Keratinocyte (primary cell): ENCODE data around the gene PLXNA1. TPM values are rescaled to one million over a fixed set of nuclear protein-coding genes. Genes with fewer than 3 reads are reported as not detected.

Experiments
- DNase-seq: peaks from one replicate; pipeline ENCODE4 v3.0.0-alpha.2; 2011; ENCODE audit warnings: low read depth, missing footprints, low spot score
- FAIRE-seq: peaks from 2 replicates; lab custom pipeline; 2011; peaks lifted over from hg19 to GRCh38; lab: Jason Lieb, UNC
- H2AFZ ChIP-seq: 2 replicates; pipeline ENCODE4 v1.6.0; 2012; ENCODE audit warnings: low read length, control low read depth, inconsistent platforms; ENCODE audit not compliant: control insufficient read depth
- H3K27ac ChIP-seq: 2 replicates; pipeline ENCODE4 v1.5.1; 2011; ENCODE audit warnings: low read length; ENCODE audit not compliant: control insufficient read depth, insufficient read depth
- H3K27me3 ChIP-seq: 3 replicates; pipeline ENCODE4 v1.6.0; 2011; ENCODE audit warnings: low read length; ENCODE audit not compliant: control insufficient read depth, insufficient read depth; ENCODE audit errors: extremely low read depth
- H3K36me3 ChIP-seq, 2 experiments: 2 replicates in 1 of 2; 3 replicates in 1 of 2; pipeline ENCODE4 v1.5.1; 2011; ENCODE audit warnings: low read length in 2 of 2, mild to moderate bottlenecking in 1 of 2; ENCODE audit not compliant: control insufficient read depth in 2 of 2, insufficient read depth in 2 of 2; ENCODE audit errors: extremely low read depth in 1 of 2
- H3K4me1 ChIP-seq: 3 replicates; pipeline ENCODE4 v1.5.1; 2011; ENCODE audit warnings: low read length; ENCODE audit not compliant: control insufficient read depth, insufficient read depth; ENCODE audit errors: extremely low read depth
- H3K4me2 ChIP-seq: 3 replicates; pipeline ENCODE4 v1.6.0; 2011; ENCODE audit warnings: low read depth, low read length; ENCODE audit not compliant: control insufficient read depth, insufficient read depth; ENCODE audit errors: extremely low read depth
- H3K4me3 ChIP-seq, 3 experiments: fragments of 200-600 bp in 1 of 3; sonication (generic) in 1 of 3; 2 replicates in 2 of 3; 3 replicates in 1 of 3; pipeline ENCODE4 v1.5.1; 2011 to 2016; ENCODE audit warnings: low read length in 3 of 3, mild to moderate bottlenecking in 3 of 3, control low read depth in 2 of 3, inconsistent platforms in 1 of 3, low read depth in 1 of 3, mixed read lengths in 1 of 3, mixed run types in 1 of 3, moderate library complexity in 1 of 3; ENCODE audit not compliant: control insufficient read depth in 2 of 3, insufficient read depth in 2 of 3; ENCODE audit errors: extremely low read depth in 1 of 3
- H3K79me2 ChIP-seq: 2 replicates; pipeline ENCODE4 v1.6.0; 2012; ENCODE audit warnings: low read length; ENCODE audit not compliant: control insufficient read depth, insufficient read depth
- H3K9ac ChIP-seq: 3 replicates; pipeline ENCODE4 v1.6.0; 2011; ENCODE audit warnings: low read length; ENCODE audit not compliant: control insufficient read depth, insufficient read depth; ENCODE audit errors: extremely low read depth
- H3K9me1 ChIP-seq: 3 replicates; pipeline ENCODE4 v1.6.0; 2011; ENCODE audit warnings: low read length; ENCODE audit not compliant: control insufficient read depth, insufficient read depth; ENCODE audit errors: extremely low read depth
- H3K9me3 ChIP-seq: 2 replicates; pipeline ENCODE4 v1.5.1; 2012; ENCODE audit warnings: low read depth, low read length; ENCODE audit not compliant: control insufficient read depth
- H4K20me1 ChIP-seq: 3 replicates; pipeline ENCODE4 v1.6.0; 2011; ENCODE audit warnings: low read length; ENCODE audit not compliant: control insufficient read depth, insufficient read depth; ENCODE audit errors: extremely low read depth
- EZH2 ChIP-seq: IDR thresholded peaks from one replicate; pipeline ENCODE4 v1.6.1; 2012; ENCODE audit warnings: inconsistent platforms, mild to moderate bottlenecking, low read length, moderate library complexity
- dilution Hi-C: fragments of 300-500 bp; cut with MboI; formaldehyde crosslinking; loops from one replicate; pipeline ENCODE4 v1.7.0; 2020; ENCODE audit warnings: low sequenced_read_pairs; ENCODE audit not compliant: extremely low pct_ligation_motif_present
- polyA plus RNA-seq, 5 experiments: library from polyadenylated mRNA; depleted of rRNA in 3 of 5; stranded (reverse) in 3 of 5; stranded (forward) in 1 of 5; unstranded in 1 of 5; fragments of >200 nt; gene quantifications; 1 replicate in 1 of 5; 2 replicates in 3 of 5; 3 replicates in 1 of 5; pipeline versions ENCODE4 v1.2.1 to v1.2.3, GENCODE V29; 2011 to 2012; ENCODE audit warnings: missing spikeins in 2 of 5, low read depth in 1 of 5, low replicate concordance in 1 of 5
- TF ChIP-seq, protein P1 (sequence below), 3 experiments: IDR thresholded peaks in 1 of 3; conservative IDR thresholded peaks in 1 of 3; optimal IDR thresholded peaks in 1 of 3; 2 replicates in 2 of 3; 3 replicates in 1 of 3; pipeline versions ENCODE3 to v1.5.1; 2011; ENCODE audit warnings: low read length in 3 of 3, mild to moderate bottlenecking in 3 of 3, moderate library complexity in 2 of 3, control low read depth in 1 of 3, inconsistent platforms in 1 of 3; ENCODE audit not compliant: insufficient read depth in 2 of 3; ENCODE audit errors: extremely low read depth in 1 of 3

PLXNA1 gene
- polyA plus RNA-seq, 1 donor (not counting 4 experiments of a cell fraction or from before 2014, with no cell fraction given) = 38.4 TPM

DNA sequence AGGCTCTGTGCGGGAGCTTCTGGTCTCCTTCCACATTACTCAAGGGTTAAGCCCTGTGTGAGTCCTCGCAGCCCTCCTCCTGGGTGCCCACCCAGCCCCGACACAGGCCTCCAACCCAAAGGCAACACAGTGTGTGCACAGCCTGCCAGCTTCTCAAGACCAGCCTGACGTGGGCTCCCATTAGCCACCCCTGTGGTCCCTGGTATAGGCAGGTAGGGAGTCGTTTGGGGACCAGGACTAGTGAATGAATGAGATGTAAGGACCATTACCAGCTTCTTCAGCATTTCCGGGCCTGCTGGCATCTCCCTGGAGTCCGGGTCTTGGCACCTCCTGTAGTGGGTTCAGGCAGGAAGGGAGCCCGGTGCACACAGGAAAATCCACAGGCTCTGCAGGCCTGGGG is 20.2 kb upstream of the PLXNA1 start:
- Histone ChIP-seq H4K20me1 (no peaks in the 10 kb centered on the region), H3K4me3 (no peak overlapping the region), H3K36me3 (no peaks in the 10 kb centered on the region), H3K9me1 (no peaks in the 10 kb centered on the region), H3K9me3 (no peaks in the 10 kb centered on the region), H3K27ac (no peak overlapping the region), H3K79me2 (no peaks in the 10 kb centered on the region), H3K4me1 (peaks cover 30% of the 10 kb centered on the region), H2AFZ (no peak overlapping the region), H3K4me2 (no peak overlapping the region), H3K27me3 (no peaks in the 10 kb centered on the region), H3K9ac (no peak overlapping the region)
- TF ChIP-seq, protein P1, sequence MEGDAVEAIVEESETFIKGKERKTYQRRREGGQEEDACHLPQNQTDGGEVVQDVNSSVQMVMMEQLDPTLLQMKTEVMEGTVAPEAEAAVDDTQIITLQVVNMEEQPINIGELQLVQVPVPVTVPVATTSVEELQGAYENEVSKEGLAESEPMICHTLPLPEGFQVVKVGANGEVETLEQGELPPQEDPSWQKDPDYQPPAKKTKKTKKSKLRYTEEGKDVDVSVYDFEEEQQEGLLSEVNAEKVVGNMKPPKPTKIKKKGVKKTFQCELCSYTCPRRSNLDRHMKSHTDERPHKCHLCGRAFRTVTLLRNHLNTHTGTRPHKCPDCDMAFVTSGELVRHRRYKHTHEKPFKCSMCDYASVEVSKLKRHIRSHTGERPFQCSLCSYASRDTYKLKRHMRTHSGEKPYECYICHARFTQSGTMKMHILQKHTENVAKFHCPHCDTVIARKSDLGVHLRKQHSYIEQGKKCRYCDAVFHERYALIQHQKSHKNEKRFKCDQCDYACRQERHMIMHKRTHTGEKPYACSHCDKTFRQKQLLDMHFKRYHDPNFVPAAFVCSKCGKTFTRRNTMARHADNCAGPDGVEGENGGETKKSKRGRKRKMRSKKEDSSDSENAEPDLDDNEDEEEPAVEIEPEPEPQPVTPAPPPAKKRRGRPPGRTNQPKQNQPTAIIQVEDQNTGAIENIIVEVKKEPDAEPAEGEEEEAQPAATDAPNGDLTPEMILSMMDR (optimal IDR thresholded peaks at IDR 0.05 in 1 of 3, IDR thresholded peaks at IDR 0.05 in 1 of 3, conservative IDR thresholded peaks at IDR 0.05 in 1 of 3; ENCODE audit: extremely low read depth in 1 of 3, insufficient read depth in 2 of 3, low read length in 3 of 3) = no peak
- no peak for TF ChIP-seq EZH2
- DNase-seq (no peak), FAIRE-seq (no peak)
- dilution Hi-C loops = no loop called here

DNA sequence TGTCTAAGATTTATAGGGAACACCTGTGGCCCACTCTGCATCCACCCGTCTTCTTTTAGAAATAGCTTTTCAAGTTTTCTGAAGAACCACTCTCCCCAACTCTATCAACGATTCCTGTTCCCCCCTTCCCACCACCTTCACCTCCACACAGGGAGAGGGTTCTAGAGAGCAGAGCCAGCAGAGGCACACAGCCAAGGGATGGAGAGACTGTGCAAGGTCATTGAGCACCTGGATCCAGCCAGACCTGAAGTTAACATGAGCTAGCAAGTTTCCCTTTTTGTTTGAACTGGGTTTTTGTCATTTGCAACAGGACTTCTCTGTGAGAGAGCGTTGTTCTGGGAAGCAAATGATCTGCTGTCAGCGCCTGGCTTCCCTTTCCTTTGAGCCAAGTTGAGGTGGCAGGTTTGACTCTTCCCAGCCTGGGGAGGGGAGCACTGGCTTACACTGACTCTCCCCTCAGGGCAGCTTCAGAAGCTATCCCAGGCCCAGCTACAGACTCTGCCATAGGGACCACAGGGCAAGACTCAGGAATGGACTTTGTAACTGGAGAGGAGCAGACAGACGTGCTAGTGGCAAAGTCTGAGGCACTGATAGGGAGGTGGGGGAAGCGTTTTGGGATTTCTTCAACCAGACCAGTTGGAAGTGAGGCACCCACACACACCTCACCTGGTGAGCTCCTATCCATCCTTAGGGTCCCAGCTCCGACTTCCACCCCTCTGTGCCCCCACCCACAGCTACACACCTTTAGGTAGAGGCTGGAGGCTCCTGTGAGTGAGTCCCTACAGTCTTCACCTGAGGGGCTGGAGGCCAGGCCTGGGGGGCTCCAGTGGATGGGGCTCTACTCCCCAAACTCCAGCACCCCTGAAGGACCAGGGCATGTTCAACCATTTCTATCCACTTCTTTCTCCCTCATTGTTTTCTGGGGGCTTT is 19.4 kb upstream of the PLXNA1 start:
- DNase-seq (no peak), FAIRE-seq (no peak)
- Histone ChIP-seq H3K4me3 (no peak overlapping the region), H3K79me2 (no peaks in the 10 kb centered on the region), H3K9me1 (no peaks in the 10 kb centered on the region), H3K27ac (no peak overlapping the region), H3K9ac (no peak overlapping the region), H3K36me3 (no peaks in the 10 kb centered on the region), H4K20me1 (no peaks in the 10 kb centered on the region), H3K9me3 (no peaks in the 10 kb centered on the region), H3K27me3 (no peaks in the 10 kb centered on the region), H3K4me2 (no peak overlapping the region), H3K4me1 (peaks cover 30% of the 10 kb centered on the region), H2AFZ (no peak overlapping the region)
- dilution Hi-C loops = no loop called here
- TF ChIP-seq, protein P1 (optimal IDR thresholded peaks at IDR 0.05 in 1 of 3, IDR thresholded peaks at IDR 0.05 in 1 of 3, conservative IDR thresholded peaks at IDR 0.05 in 1 of 3; ENCODE audit: extremely low read depth in 1 of 3, insufficient read depth in 2 of 3, low read length in 3 of 3) = no peak
- TF ChIP-seq EZH2 = no peak
